ENCODE data around the gene ARPC1B. TPM values are rescaled to one million over a fixed set of nuclear protein-coding genes. Genes with fewer than 3 reads are reported as not detected.

The ARPC1B gene
- total RNA-seq, result 216 TPM
- polyA plus RNA-seq (ENCODE audit: insufficient read depth, low read depth, low replicate concordance), result 74.1 TPM
- long read RNA-seq, donor 1, transcript ARPC1B-201 (10 exons, 1,564 nt), result major isoform, 6 of 47 reads
- long read RNA-seq, donor 1, partial matches to known transcripts, result 39 of 47 reads
- long read RNA-seq, donor 1, other reads (novel, unspliced or antisense), result 0 of 47 reads
- long read RNA-seq, donor 2, transcript ARPC1B-201 (10 exons, 1,564 nt), result major isoform, 11 of 120 reads
- long read RNA-seq, donor 2, partial matches to known transcripts, result 69 of 120 reads
- long read RNA-seq, donor 2, other reads (novel, unspliced or antisense), result 38 of 120 reads
- long read RNA-seq, donor 3, transcript ARPC1B-201 (10 exons, 1,564 nt), result major isoform, 12 of 15 reads
- long read RNA-seq, donor 3, partial matches to known transcripts, result 0 of 15 reads
- long read RNA-seq, donor 3, other reads (novel, unspliced or antisense), result 0 of 15 reads
- long read RNA-seq, donor 4, transcript ARPC1B-201 (10 exons, 1,564 nt), result major isoform, 10 of 27 reads
- long read RNA-seq, donor 4, partial matches to known transcripts, result 15 of 27 reads
- long read RNA-seq, donor 4, other reads (novel, unspliced or antisense), result 0 of 27 reads
- long read RNA-seq, donor 5, partial matches to known transcripts, result 0 of 1 reads
- long read RNA-seq, donor 5, other reads (novel, unspliced or antisense), result 0 of 1 reads
- long read RNA-seq, donor 6, partial matches to known transcripts, result 27 of 46 reads
- long read RNA-seq, donor 6, other reads (novel, unspliced or antisense), result 14 of 46 reads
- long read RNA-seq, donor 7, transcript ARPC1B-201 (10 exons, 1,564 nt), result major isoform, 168 of 268 reads
- long read RNA-seq, donor 7, transcript ARPC1B-207 (11 exons, 1,509 nt), result minor isoform, 5 of 268 reads
- long read RNA-seq, donor 7, partial matches to known transcripts, result 36 of 268 reads
- long read RNA-seq, donor 7, other reads (novel, unspliced or antisense), result 50 of 268 reads
- long read RNA-seq, donor 8, transcript ARPC1B-217 (5 exons, 945 nt), result minor isoform, 6 of 145 reads
- long read RNA-seq, donor 8, transcript ARPC1B-201 (10 exons, 1,564 nt), result major isoform, 9 of 145 reads
- long read RNA-seq, donor 8, partial matches to known transcripts, result 102 of 145 reads
- long read RNA-seq, donor 8, other reads (novel, unspliced or antisense), result 25 of 145 reads
- long read RNA-seq, donor 9, partial matches to known transcripts, result 0 of 5 reads
- long read RNA-seq, donor 9, other reads (novel, unspliced or antisense), result 0 of 5 reads
- long read RNA-seq, donor 10, partial matches to known transcripts, result 36 of 41 reads
- long read RNA-seq, donor 10, other reads (novel, unspliced or antisense), result 0 of 41 reads

- H3K4me1 ChIP-seq (ENCODE audit: control insufficient read depth in 2 of 3, insufficient read depth in 2 of 3, low read depth in 1 of 3, low read length in 3 of 3), result peaks cover 0 to 14% (median 0%) of the 10 kb centered on the region in 3 donors
- FAIRE-seq (no peak), DNase-seq (peak; percentile 48 to 95 (median 77))
- intact Hi-C loops (cut with DNase I), result no loop called here
- no peak within 1 kb of the TSS for H3K9ac ChIP-seq (ENCODE audit: low read length in 3 of 3)
- H3K27ac ChIP-seq (ENCODE audit: low read depth in 2 of 2, low read length in 2 of 2), result peak within 1 kb of the TSS; percentile 65 to 74
- no peaks in the 10 kb centered on the region for H3K36me3 ChIP-seq (ENCODE audit: control insufficient read depth in 2 of 3, insufficient read depth in 3 of 3, low read length in 3 of 3)
- peak within 1 kb of the TSS in 2 of 3 donors; percentile 55 to 61 for H3K4me3 ChIP-seq (ENCODE audit: low read length in 3 of 3)
- TF ChIP-seq CTCF (IDR thresholded peaks at IDR 0.05; ENCODE audit: borderline replicate concordance, extremely low read depth, insufficient read depth), result no peak
- no peaks in the 10 kb centered on the region for H3K27me3 ChIP-seq (ENCODE audit: control insufficient read depth, insufficient read depth, low read length)
- H3K9me3 ChIP-seq (ENCODE audit: control insufficient read depth in 2 of 3, insufficient read depth in 1 of 3, low read length in 3 of 3), result no peaks in the 10 kb centered on the region
These were observed at the start of gene ARPC1B for GRCh38 chr7:99374111-99375064. Gene ARPC1B (plus strand): TSS chr7:99374730. CDS start chr7:99385715, 10,985 bp downstream.

- Histone ChIP-seq H3K9ac (ENCODE audit: low read length in 3 of 3) (peak overlapping the region; percentile 24 to 98 (median 90)), H3K27ac (ENCODE audit: low read depth in 2 of 2, low read length in 2 of 2) (peak overlapping the region in 1 of 2 donors; percentile 75), H3K4me1 (ENCODE audit: control insufficient read depth in 2 of 3, insufficient read depth in 2 of 3, low read depth in 1 of 3, low read length in 3 of 3) (peaks cover 0 to 13% (median 0%) of the 10 kb centered on the region in 3 donors), H3K4me3 (ENCODE audit: low read length in 3 of 3) (peak overlapping the region; percentile 73 to 99 (median 87)), H3K27me3 (ENCODE audit: control insufficient read depth, insufficient read depth, low read length) (no peaks in the 10 kb centered on the region), H3K36me3 (ENCODE audit: control insufficient read depth in 2 of 3, insufficient read depth in 3 of 3, low read length in 3 of 3) (no peaks in the 10 kb centered on the region), H3K9me3 (ENCODE audit: control insufficient read depth in 2 of 3, insufficient read depth in 1 of 3, low read length in 3 of 3) (no peaks in the 10 kb centered on the region)
- intact Hi-C loops (cut with DNase I), result no loop called here
- no peak for FAIRE-seq
- peak in 2 of 5 donors; percentile 44 to 65 for DNase-seq
- no peak for TF ChIP-seq CTCF (IDR thresholded peaks at IDR 0.05; ENCODE audit: borderline replicate concordance, extremely low read depth, insufficient read depth)
These were observed 49.5 kb upstream of the ARPC1B start for GRCh38 chr7:99325001-99325493.

Measured in kidney (tissue), 22 donors.